HCT116 (cell line): ENCODE measurements around the gene MIA. TPM values are rescaled to one million over a fixed set of nuclear protein-coding genes. Genes with fewer than 3 reads are reported as not detected.

Experiments used
- ATAC-seq: fragments of 200-7000 bp; cut with Tn5 transposase; 2 replicates; pipeline ENCODE4 v1.9.1; 2020; ENCODE audit warnings: mild to moderate bottlenecking, moderate library complexity
- BruUV-seq: library from RNA; stranded (reverse); fragments of 400-500 nt; replicated peaks from 2 replicates; lab custom pipeline; 2021; lab: Mats Ljungman, UMichigan
- CTCF ChIA-PET: fragments of 300-600 bp; sonication (Branson Sonifier 250); formaldehyde crosslinking; loops from one replicate; lab custom pipeline; 2021; ENCODE audit warnings: antibody characterized with exemption; lab: Charles Lee
- POLR2A ChIA-PET: fragments of 300-600, 350-600 bp; sonication (Branson Sonifier 250); formaldehyde crosslinking; loops from one replicate; lab custom pipeline; 2021; ENCODE audit warnings: antibody characterized with exemption; lab: Charles Lee
- RAD21 ChIA-PET, 2 experiments: fragments of 300-600 bp; sonication (Branson Sonifier 250); formaldehyde crosslinking; loops; one replicate each; lab custom pipeline; 2023; ENCODE audit warnings: low total read pairs in 2 of 2; ENCODE audit not compliant: uncharacterized antibody in 2 of 2, unreplicated experiment in 2 of 2, low non-redundant PET in 1 of 2; lab: Charles Lee
- DNase-seq: peaks from one replicate; pipeline ENCODE4 v3.0.0-alpha.2; 2010; ENCODE audit warnings: low read depth, low spot score
- H2AFZ ChIP-seq: fragments of 200-600 bp; shearing (Covaris generic), sonication (generic); 2 replicates; pipeline ENCODE4 v1.6.1; 2017; ENCODE audit warnings: low read depth, mixed run types, mixed read lengths, antibody characterized with exemption, low read length; ENCODE audit not compliant: poor library complexity, severe bottlenecking
- H3K27ac ChIP-seq: 2 replicates; pipeline ENCODE4 v1.5.1; 2012; ENCODE audit warnings: low read depth, low read length
- H3K27me3 ChIP-seq: fragments of 200-600 bp; sonication (generic); 2 replicates; pipeline ENCODE4 v1.6.1; 2016; ENCODE audit warnings: mixed run types, low read length, mixed read lengths; ENCODE audit not compliant: insufficient read depth
- H3K36me3 ChIP-seq, 2 experiments: fragments of 200-500 bp in 1 of 2; fragments of 200-600 bp in 1 of 2; sonication (Bioruptor generic) in 1 of 2; sonication (generic) in 1 of 2; 2 replicates each; pipeline versions ENCODE4 v1.5.1 to v1.6.1; 2014 to 2016; ENCODE audit warnings: low read length in 2 of 2, inconsistent platforms in 1 of 2, mixed read lengths in 1 of 2, mixed run types in 1 of 2; ENCODE audit not compliant: insufficient read depth in 2 of 2, control insufficient read depth in 1 of 2
- H3K4me1 ChIP-seq, 2 experiments: fragments of 200-600 bp in 1 of 2; sonication (generic) in 1 of 2; 2 replicates each; pipeline versions ENCODE4 v1.5.1 to v1.6.1; 2012 to 2017; ENCODE audit warnings: low read length in 2 of 2, inconsistent platforms in 1 of 2, mild to moderate bottlenecking in 1 of 2, mixed read lengths in 1 of 2, mixed run types in 1 of 2, moderate library complexity in 1 of 2; ENCODE audit not compliant: insufficient read depth in 2 of 2, control insufficient read depth in 1 of 2
- H3K4me2 ChIP-seq: fragments of 200-600 bp; sonication (generic); 2 replicates; pipeline ENCODE4 v1.6.1; 2017; ENCODE audit warnings: mixed run types, low read length, mixed read lengths
- H3K4me3 ChIP-seq, 2 experiments: fragments of 200-600 bp in 1 of 2; sonication (generic) in 1 of 2; replicated peaks in 1 of 2; 2 replicates each; pipeline ENCODE4 v1.5.1; 2011 to 2016; ENCODE audit warnings: low read length in 2 of 2, control low read depth in 1 of 2, low read depth in 1 of 2, mild to moderate bottlenecking in 1 of 2, mixed read lengths in 1 of 2, mixed run types in 1 of 2
- H3K79me2 ChIP-seq: fragments of 200-600 bp; sonication (generic); 2 replicates; pipeline ENCODE4 v1.6.1; 2017; ENCODE audit warnings: mild to moderate bottlenecking, mixed run types, low read length, moderate library complexity, mixed read lengths; ENCODE audit not compliant: insufficient read depth
- H3K9ac ChIP-seq: fragments of 200-600 bp; sonication (generic); 2 replicates; pipeline ENCODE4 v1.6.1; 2016; ENCODE audit warnings: low read length, mixed read lengths
- H3K9me2 ChIP-seq: fragments of 200-600 bp; sonication (generic), shearing (Covaris generic); 2 replicates; pipeline ENCODE4 v1.6.1; 2017; ENCODE audit warnings: mixed run types, mild to moderate bottlenecking, moderate library complexity; ENCODE audit not compliant: insufficient read depth
- H3K9me3 ChIP-seq, 2 experiments: fragments of 200-500 bp in 1 of 2; fragments of 200-600 bp in 1 of 2; sonication (Bioruptor generic) in 1 of 2; sonication (generic) in 1 of 2; 2 replicates each; pipeline ENCODE4 v1.6.1; 2014 to 2017; ENCODE audit warnings: low read length in 2 of 2, mixed read lengths in 2 of 2, inconsistent platforms in 1 of 2, low read depth in 1 of 2, mild to moderate bottlenecking in 1 of 2, mixed run types in 1 of 2, moderate library complexity in 1 of 2; ENCODE audit not compliant: control insufficient read depth in 1 of 2, insufficient read depth in 1 of 2
- H4K20me1 ChIP-seq: fragments of 200-600 bp; sonication (generic), shearing (Covaris generic); 2 replicates; pipeline ENCODE4 v1.6.1; 2017; ENCODE audit warnings: mixed run types, mild to moderate bottlenecking, moderate library complexity; ENCODE audit not compliant: insufficient read depth
- SIN3A ChIP-seq: IDR thresholded peaks from 2 replicates; pipeline ENCODE4 v1.6.1; 2012; ENCODE audit warnings: low read depth
- TCF7L2 ChIP-seq: IDR thresholded peaks from 2 replicates; pipeline ENCODE4 v1.7.0; 2011; ENCODE audit warnings: borderline replicate concordance, inconsistent platforms; ENCODE audit not compliant: insufficient read depth, insufficient read length; ENCODE audit errors: extremely low read depth
- intact Hi-C: fragments of 100-400 bp; cut with micrococcal nuclease; formaldehyde crosslinking; loops from 2 replicates; pipeline ENCODE4 v1.10.0; 2022
- total RNA-seq: library from RNA; stranded (reverse); gene quantifications from one replicate; pipeline ENCODE4 v1.2.1, GENCODE V29; 2021; ENCODE audit not compliant: unreplicated experiment
- TF ChIP-seq, protein P1 (sequence below), 3 experiments: fragments of 200-600 bp in 1 of 3; sonication (generic) in 1 of 3; IDR thresholded peaks in 2 of 3; conservative IDR thresholded peaks in 1 of 3; 2 replicates each; pipeline ENCODE4 v1.5.1; 2012 to 2017; ENCODE audit warnings: low read depth in 2 of 3, low read length in 2 of 3, antibody characterized with exemption in 1 of 3, borderline replicate concordance in 1 of 3, control low read depth in 1 of 3, mild to moderate bottlenecking in 1 of 3, mixed read lengths in 1 of 3, mixed run types in 1 of 3, moderate library complexity in 1 of 3; ENCODE audit not compliant: insufficient read depth in 1 of 3

Gene MIA
- total RNA-seq, 1 experiment from 2014 or later, result 1.4 TPM

DNA sequence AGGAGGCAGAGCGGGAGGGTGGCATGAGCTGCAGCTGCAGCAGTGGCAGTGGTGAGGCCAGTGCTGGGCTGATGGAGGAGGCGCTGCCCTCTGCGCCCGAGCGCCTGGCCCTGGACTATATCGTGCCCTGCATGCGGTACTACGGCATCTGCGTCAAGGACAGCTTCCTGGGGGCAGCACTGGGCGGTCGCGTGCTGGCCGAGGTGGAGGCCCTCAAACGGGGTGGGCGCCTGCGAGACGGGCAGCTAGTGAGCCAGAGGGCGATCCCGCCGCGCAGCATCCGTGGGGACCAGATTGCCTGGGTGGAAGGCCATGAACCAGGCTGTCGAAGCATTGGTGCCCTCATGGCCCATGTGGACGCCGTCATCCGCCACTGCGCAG, 25.7 kb downstream of the MIA start (continued):
- TF ChIP-seq, protein P1, sequence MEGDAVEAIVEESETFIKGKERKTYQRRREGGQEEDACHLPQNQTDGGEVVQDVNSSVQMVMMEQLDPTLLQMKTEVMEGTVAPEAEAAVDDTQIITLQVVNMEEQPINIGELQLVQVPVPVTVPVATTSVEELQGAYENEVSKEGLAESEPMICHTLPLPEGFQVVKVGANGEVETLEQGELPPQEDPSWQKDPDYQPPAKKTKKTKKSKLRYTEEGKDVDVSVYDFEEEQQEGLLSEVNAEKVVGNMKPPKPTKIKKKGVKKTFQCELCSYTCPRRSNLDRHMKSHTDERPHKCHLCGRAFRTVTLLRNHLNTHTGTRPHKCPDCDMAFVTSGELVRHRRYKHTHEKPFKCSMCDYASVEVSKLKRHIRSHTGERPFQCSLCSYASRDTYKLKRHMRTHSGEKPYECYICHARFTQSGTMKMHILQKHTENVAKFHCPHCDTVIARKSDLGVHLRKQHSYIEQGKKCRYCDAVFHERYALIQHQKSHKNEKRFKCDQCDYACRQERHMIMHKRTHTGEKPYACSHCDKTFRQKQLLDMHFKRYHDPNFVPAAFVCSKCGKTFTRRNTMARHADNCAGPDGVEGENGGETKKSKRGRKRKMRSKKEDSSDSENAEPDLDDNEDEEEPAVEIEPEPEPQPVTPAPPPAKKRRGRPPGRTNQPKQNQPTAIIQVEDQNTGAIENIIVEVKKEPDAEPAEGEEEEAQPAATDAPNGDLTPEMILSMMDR (IDR thresholded peaks at IDR 0.05 in 2 of 3, conservative IDR thresholded peaks at IDR 0.05 in 1 of 3; ENCODE audit: borderline replicate concordance in 1 of 3, insufficient read depth in 1 of 3, low read depth in 2 of 3, low read length in 2 of 3), result no peak
- no peak for TF ChIP-seq TCF7L2

DNA sequence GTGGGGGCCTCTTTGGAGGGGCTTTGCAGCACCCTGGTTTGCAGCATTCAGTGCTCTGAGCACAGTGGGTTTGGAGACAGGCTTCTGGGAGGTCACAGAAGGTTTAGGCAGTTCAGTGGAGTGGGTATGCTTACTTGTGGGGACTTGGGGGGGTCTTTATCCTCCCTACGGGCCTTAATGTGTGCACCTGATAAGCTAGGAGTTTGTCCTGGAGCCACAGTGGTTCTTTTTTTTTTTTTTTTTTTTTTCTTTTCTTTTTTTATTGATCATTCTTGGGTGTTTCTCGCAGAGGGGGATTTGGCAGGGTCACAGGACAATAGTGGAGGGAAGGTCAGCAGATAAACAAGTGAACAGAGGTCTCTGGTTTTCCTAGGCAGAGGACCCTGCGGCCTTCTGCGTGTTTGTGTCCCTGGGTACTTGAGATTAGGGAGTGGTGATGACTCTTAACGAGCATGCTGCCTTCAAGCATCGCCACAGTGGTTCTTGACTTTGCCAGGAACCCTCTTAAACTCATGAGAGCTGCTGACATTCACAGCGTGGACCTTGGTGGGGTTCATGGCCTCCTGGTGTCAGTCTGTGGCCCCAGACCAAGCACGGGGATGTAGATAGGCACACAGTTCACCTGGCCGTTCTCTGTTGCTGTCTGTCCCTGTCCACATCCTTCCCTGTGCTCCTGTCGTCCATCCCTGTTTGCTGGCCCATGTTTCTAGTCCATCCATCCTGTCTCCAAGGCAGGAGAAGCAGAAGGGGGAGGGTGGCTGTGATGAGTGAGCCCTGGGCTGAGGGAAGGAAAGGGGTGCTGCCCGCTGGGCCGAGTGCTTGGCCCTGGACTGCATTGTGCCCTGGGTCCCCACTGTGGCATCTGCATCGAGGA, 26.3 kb downstream of the MIA start:
- Histone ChIP-seq H3K9me3 (no peaks in the 10 kb centered on the region), H3K4me2 (0 out of 2 replicates have a peak overlapping the region, but pooled peaks have one; percentile 7), H3K9ac (0 out of 2 replicates have a peak overlapping the region, but pooled peaks have one; percentile 6), H2AFZ (no peak overlapping the region), H4K20me1 (no peaks in the 10 kb centered on the region), H3K9me2 (no peaks in the 10 kb centered on the region), H3K27ac (peak overlapping the region; percentile 11; the same call in 1 of the 2 replicates), H3K4me1 (peaks cover 14 to 62% of the 10 kb centered on the region in 2 experiments), H3K27me3 (no peaks in the 10 kb centered on the region), H3K36me3 (peaks cover 10 to 23% of the 10 kb centered on the region in 2 experiments; a peak in 3 of 4 replicates), H3K79me2 (peaks cover 73% of the 10 kb centered on the region), H3K4me3 (no peak overlapping the region)
- RAD21 ChIA-PET, result no interaction called here
- ATAC-seq, result no peak
- DNase-seq, result no peak
- intact Hi-C loops, result no loop called here
- BruUV-seq, result TSS peak; percentile 62
- POLR2A ChIA-PET, result no interaction called here
- TF ChIP-seq SIN3A, result no peak
- CTCF ChIA-PET, result no interaction called here
